HG03196 (cell line): ENCODE data around the gene GDA.
"Not testable (repeated sequence)": the region's sequence is repeated elsewhere in the genome, so short reads cannot be mapped to it uniquely, and the experiment has no call there.

ENCODE experiments used
- ATAC-seq: cut with Tn5 transposase; IDR thresholded peaks from one replicate; pipeline ENCODE4 v1.9.1; 2021; ENCODE audit not compliant: unreplicated experiment

GDA gene

GRCh38 chr9:72204062-72204461, 54.8 kb downstream of the GDA start:
- no peak for ATAC-seq

GRCh38 chr9:72205513-72205912, 56.3 kb downstream of the GDA start:
- ATAC-seq, result peak; percentile 49

GRCh38 chr9:72207278-72207677, 58.0 kb downstream of the GDA start:
- ATAC-seq, result peak; percentile 71

- ATAC-seq, result no peak
Measured at GRCh38 chr9:72210522-72210921, 61.3 kb downstream of the GDA start.

DNA sequence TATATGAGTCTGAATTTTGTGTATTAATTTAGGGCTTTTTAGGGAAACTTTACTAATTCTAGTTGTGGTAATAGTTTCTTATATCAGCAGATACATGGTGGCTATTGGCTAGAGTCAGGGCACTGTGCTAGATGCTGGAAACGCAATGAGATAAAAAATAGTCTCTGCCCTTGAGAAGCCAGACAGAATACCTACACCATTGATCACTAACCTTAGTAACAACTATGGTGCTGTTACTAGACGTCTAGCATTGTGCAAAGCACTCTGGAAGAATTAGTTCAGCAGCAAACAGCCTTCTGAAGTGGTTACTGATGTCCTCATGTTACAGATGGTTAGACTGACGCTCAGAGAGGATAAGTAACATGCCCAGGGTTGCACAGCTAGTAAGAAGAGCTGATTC, 61.8 kb downstream of the GDA start:
- no peak for ATAC-seq

DNA sequence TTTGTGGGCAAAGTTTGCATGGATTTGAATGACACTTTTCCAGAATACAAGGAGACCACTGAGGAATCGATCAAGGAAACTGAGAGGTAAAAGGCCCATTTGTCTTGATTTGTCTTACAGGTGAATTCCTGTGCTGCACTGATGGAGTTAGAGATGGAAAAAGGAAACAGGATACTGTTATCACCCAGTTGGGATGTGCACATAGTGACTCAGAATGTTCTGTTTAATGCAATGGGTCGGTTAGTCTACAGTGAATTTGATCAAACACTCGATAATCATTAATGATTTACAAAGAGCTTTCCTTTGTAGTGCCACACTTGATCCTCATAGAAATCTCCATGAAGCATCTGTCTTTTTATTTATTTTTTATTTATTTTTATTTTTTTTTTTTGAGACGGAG, 64.7 kb downstream of the GDA start:
- no peak for ATAC-seq

- no peak for ATAC-seq
Measured at GRCh38 chr9:72217306-72217842, 68.1 kb downstream of the GDA start.

- ATAC-seq, result no peak
Measured at GRCh38 chr9:72220589-72220988, 71.3 kb downstream of the GDA start.

DNA sequence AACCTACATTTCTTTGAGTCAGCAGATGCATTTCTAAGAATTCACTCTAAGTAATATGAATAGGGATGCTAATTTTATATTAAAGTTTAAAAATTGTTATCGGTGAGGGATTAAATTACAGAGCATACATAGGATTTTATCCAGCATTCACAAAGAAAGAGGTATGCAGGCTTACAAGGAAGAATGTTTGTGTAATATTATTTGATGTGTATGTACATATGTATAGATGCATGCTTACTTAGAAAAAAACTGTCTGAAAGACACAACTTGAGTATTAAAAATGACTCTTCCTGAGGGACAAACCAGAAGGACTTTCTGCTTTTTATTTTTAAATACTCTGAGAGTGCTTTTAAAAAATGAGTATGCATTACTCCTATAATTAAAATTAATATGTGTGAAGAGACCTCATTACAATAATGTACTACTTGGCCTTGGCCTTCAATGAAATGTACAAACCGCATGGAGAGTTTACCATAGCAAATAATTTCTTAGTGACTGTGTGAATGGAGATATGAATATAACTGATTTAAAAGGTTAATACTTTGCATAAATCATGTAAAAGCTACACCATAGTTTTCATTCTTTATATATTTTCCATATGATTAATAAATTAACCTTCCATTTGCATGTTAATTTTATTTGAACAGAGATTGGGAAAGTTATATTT, 77.0 kb downstream of the GDA start:
- no peak for ATAC-seq

DNA sequence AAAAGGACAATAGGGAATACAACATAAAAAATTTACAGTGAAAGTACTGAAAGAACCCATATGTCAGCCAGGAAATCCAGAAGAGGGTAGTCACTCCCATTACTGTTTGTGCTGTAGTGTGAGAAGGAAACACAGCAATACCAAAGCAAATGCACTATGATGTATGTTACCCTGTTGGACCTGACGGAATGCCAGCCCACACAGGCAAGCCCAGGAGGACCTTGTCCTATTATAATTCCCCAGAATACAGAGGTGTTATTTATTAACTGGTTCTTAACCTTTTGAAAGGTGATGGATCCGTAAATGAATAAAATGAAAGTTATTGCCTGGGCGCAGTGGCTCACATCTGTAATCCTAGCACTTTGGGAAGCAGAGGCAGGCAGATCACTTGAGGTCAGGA, 79.0 kb downstream of the GDA start:
- no peak for ATAC-seq

GRCh38 chr9:72232778-72233177, 83.5 kb downstream of the GDA start:
- ATAC-seq, result no peak

- no peak for ATAC-seq
Measured at GRCh38 chr9:72247549-72247948, 98.3 kb downstream of the GDA start.

GRCh38 chr9:72251589-72251988, 102.3 kb downstream of the GDA start:
- no peak for ATAC-seq

- no peak for ATAC-seq
Measured at GRCh38 chr9:72254901-72255545, 105.8 kb downstream of the GDA start.

- ATAC-seq, result no peak
Measured at GRCh38 chr9:72255569-72255968, 106.3 kb downstream of the GDA start.

DNA sequence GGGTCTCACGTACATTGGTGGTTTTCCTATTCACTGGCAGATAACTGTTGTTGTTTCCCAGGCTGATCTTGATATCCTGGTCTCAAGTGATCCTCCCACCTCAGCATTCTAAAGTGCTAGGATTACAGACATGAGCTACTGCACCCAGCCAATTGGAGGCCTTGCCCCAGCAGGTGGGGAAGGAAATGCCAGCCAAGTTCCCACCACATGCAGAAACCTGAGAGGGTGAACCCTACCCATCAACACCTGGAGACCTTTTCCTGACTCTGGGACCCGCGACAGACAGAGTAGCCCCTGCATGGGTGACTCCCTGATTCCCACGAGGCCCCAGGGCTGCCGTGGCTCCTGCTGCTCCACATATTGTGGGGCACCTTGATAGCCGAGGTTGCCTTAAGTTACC, 107.7 kb downstream of the GDA start:
- ATAC-seq, result no peak

DNA sequence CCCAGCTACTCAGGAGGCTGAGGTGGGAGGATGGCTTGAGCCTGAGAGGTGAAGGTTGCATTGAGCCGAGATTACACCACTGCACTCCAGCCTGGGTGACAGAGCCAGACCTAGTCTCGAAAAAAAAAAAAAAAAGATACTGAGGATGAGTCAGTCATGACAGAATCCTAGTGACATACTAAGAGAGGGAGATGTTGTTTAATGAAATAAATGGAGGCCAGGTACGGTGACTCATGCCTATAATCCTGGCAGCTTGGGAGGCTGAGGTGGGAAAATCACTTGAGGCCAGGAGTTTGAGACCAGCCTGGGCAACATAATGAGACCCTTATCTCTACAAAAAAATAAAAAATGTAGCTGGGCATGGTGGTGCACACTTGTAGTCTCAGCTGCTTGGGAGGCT, 108.6 kb downstream of the GDA start:
- ATAC-seq, result no peak

- no peak for ATAC-seq
Measured at GRCh38 chr9:72262063-72262462, 112.8 kb downstream of the GDA start.

DNA sequence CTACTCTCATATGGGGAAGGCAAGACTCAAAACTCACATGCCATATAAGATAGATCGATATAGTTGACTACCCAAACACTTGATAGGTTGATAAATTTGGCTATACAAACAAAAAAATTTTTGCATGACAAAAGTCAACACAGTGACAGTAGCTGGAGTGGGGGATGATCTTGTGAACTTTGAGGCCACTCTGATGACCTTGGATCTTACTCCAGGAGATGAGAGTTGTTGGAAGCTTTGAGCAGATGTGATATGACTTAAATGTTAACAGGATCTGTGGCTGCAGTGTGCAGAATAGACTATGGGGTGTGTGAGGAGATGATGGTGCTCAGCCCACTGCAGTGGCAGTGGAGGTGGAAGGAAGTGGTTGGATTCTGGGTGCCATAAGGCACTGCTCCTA, 114.3 kb downstream of the GDA start:
- no peak for ATAC-seq

DNA sequence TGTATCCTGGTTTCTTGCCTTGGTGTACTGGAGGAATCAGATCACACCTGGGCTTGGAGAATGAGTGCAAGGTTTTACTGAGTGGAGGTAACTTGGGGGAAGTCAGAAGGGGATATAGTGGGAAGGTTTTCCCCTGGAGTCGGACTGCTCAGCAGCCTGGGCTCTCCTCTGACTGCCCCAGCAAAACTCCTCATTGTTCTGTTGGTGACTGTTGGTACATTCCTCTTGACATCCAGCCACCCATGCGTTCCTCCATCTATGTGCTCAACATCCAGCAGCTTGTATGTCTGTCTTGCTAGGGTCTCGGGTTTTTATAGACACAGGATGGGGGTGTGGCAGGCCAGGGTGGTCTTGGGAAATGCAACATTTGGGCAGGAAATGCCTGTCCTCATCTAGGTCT, 119.7 kb downstream of the GDA start:
- ATAC-seq, result no peak

GRCh38 chr9:72270359-72270758, 121.1 kb downstream of the GDA start:
- ATAC-seq, result not testable (repeated sequence)

- ATAC-seq, result peak; percentile 47
Measured at GRCh38 chr9:72271613-72272478, 122.6 kb downstream of the GDA start.
